HT-29 (cell line): Measurements from ENCODE around the gene TMEM135. TPM values are rescaled to one million over a fixed set of nuclear protein-coding genes. Genes with fewer than 3 reads are reported as not detected.
"Not testable (repeated sequence)": the region's sequence is repeated elsewhere in the genome, so short reads cannot be mapped to it uniquely, and the experiment has no call there.

Source experiments
- DNase-seq: peaks from one replicate; pipeline ENCODE4 v3.0.0-alpha.2; 2015; ENCODE audit warnings: low spot score
- total RNA-seq: library from RNA; depleted of rRNA; stranded (reverse); fragments of >200 nt; shearing (Covaris generic); gene quantifications from 2 replicates; pipeline ENCODE4 v1.2.3, GENCODE V29; 2014

Gene TMEM135
- total RNA-seq, 1 experiment from 2014 or later = 9.9 TPM

DNA sequence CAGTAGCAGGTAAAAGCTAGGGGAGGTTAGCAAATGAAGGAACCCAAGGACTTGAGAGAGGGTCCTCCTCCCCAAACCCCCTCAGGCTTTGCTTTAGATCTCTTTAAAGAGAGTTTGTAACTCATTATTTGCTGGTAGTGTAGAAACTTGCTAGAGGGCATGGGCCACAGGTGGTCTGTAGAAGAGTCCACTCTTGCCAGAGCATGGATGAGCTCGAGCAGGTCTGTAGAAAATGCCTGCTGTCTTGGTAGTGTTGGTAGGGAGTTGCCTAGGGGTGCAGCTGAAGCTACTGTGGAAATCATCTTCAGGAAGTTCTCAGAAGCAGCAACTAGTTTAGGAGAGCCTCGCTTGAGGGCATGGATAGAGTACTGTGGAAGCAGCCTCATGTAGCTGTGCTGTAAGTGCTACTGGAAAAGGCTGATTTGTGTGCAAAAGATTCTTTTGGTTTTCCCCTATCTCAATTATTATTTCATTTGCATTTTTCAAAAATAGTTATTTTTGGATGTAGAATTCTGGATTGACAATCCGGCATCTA, 104.3 kb downstream of the TMEM135 start:
- no peak for DNase-seq

DNA sequence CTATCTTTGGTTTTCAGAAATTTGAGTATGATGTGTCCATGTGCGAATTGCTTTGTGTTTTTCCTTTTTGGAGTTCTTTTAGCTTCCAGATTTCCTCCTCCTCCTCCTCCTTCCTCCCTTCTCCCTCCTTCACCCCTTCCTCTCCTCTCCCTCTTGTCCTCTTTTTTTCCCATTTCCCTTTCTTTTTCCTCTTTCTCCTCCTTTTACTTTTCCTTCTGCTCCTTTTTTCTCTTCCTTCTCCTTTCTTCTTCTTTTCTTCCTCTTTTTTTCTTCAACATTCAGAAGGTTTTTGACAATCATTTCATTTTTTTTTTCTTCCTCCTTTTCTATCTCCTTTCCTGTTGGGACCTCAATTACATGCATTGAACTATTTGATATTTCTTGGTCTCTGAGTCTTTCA, 104.9 kb downstream of the TMEM135 start:
- DNase-seq = no peak

DNA sequence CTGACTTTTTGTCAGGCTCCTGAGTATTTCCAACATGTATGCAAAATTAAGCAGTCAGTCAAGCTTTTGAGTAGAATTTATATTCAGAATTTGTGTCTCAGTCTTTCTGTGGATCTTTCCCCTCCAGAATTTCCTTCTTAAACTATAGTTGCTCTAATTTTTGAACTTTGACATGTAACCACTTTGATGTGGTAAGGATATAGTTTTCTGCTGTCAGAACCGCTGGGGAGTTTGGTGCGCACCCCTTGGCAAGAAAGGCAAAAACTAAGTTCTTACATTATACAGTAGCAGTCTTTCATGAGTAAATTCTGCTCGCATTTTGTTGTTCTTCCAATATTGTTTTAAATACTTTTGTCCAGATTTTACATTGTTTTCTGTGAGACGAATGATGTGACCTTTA, 105.9 kb downstream of the TMEM135 start:
- no peak for DNase-seq

DNA sequence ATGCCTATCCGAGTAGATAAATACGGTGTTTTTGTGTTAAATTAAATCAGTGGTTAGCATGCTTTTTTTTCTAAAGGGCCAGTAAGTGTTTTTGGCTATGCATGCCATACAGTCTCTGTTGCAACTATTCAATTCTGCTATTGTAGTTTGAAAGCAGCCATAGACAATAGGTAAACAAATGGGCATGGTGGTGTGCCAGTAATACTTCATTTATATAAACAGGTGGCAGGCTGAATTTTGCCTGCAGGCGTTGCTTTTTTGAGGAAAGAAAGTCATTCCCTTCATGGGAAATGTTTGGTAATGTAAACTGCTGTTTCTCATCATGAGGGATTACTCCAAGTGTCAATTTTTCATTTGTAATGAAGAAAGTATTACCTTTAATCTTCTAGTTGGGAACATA, 106.5 kb downstream of the TMEM135 start:
- DNase-seq = no peak

DNA sequence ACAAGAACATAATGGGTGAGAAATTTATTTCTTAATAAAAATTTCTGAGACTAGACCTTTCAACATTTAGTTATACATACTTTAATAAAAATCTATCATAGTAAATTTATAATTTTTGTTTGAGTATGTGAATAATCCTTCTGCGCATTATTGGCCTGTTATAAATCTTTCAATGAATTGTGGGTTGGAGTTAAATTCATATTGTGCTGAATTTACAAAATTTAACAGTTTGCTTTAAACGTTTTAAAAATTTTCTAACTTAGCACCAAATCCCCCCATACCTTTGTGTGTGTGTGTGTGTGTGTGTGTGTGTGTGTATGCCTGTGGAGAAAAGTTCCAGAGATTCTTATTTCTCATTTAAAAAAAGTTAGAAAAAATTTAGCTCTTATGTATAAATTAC, 111.0 kb downstream of the TMEM135 start:
- DNase-seq = no peak

DNA sequence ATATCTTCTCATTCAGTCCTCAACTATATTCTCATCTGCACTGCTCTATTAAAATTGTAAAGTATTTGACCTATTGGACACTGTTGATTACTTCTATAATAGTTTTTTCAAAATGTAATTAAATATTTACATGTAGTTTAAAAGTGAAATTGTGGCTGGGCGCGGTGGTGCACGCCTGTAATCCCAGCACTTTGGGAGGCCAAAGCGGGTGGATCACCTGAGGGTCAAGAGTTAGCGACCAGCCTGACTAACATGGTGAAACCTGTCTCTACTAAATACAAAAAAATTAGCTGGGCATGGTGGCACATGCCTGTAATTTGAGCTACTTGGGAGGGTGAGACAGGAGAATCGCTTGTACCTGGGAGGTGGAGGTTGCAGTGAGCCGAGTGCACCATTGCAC, 112.0 kb downstream of the TMEM135 start:
- DNase-seq = not testable (repeated sequence)

DNA sequence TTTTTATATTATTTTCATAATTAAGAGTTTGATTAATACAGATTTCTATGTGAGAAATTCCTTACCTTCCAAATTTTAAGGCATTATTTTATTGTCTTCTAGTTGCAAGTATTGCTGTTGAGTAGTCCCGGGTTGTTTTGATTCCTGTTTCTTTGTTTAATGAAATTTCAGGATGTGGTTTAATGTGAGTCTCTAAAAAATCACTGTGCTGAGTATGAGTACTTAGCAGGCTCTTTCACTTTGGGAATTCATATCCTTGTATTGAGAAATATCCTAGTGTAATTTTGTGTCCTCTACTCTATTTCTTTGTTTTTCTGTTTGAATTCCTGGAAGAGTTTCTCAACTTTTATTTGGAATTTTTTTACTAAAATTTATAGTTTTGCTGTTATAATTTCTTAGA, 113.2 kb downstream of the TMEM135 start:
- no peak for DNase-seq

DNA sequence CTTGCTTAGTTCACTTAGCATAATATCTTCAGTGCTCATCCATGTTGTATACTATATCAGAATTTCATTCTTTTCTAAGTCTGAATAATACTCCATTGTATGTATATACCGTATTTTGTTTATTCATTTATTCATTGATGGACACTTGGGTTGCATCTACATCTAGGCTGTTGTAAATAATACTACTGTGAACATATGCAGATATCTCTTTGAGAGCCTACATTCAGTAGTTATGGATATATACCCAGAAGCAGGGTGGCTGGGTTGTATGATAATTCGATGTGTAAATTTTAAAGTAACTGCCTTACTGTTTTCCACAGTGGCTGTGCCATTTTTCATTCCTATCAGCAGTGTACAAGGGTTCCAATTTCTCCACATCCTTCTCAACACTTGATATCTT, 116.5 kb downstream of the TMEM135 start:
- DNase-seq = no peak

DNA sequence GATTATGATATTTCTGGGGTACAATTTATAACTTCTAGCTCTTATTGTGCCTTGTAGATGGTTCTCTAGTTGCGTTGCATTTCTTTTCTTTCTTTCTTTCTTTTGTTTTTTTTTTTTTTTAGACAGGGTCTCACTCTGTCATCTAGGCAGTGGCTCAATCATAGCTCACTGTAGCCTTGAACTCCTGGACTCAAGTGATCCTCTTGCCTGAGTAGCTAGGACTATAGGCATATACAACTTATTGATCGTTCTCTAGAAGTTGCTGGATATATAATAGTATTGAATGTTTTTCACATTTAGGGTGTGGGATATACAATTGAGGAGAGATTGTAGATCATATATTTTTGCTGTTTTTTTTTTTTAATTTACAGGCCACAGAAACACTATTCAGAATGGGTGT, 119.2 kb downstream of the TMEM135 start:
- DNase-seq = no peak

DNA sequence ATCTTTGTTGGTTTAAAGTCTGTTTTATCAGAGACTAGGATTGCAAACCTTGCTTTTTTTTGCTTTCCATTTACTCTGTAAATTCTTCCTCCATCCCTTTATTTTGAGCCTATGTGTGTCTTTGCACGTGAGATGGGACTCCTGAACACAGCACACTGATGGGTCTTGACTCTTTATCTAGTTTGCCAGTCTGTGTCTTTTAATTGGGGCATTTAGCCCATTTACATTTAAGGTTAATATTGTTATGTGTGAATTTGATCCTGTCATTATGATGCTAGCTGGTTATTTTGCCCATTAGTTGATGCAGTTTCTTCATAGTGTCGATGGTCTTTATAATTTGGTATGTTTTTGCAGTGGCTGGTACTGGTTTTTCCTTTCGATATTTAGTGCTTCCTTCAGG, 131.3 kb downstream of the TMEM135 start:
- DNase-seq = not testable (repeated sequence)

DNA sequence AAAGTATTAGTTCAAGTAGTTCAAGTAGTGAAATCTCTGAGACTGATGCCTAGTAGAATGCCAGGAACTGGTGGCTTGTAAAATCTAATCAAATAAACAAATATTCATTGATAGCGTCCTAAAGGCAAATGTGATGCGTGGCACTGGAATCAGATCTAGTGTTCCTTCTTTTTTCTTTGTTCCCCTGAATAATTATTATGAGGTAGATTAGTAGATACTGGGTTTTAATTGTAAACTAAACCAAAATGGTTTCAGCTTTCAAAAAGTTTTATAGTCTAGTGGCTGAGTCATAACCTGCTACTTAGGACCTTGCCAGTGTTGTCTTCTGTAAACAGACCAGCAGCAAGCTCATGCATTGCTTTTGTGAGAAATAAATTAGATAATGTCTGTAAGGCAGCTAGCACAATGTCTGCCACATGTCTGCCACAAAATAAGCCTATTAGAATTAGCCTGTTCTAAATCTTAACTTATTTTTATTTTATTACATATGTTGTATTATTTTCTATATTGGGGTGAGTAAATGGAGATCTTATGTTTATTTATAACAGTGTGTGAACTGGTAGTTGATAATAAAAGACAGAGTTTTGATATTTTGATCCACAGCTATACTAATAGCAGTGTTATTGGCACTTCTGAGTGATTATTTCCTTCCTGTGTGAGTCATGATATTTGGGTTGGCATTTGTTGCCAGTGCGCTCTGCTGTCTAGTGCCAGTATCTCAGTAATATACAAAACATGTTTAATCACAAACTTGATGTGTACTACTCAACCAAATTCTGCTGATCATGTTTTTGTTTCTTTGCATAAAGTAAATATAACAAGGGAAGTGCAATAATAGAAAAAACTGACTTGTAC, 135.7 kb downstream of the TMEM135 start:
- peak; percentile 74 for DNase-seq

DNA sequence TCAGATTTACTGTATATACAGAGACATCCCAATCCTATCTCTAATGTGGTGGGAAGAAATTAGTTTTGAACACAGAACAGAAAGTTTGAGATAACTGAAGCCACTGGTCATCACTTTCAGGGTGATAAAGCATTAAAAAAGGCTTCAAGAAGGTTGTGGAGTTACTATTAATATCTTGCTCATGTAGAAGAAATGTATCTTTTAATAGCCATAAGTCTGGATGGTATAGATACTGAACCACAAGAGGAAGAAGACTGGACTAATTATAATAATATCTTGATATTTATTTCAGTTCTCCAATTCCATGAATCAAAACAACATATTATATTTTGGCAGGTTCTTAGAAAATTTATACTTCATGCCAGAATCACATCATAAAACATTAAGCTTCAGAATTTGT, 137.1 kb downstream of the TMEM135 start:
- no peak for DNase-seq

DNA sequence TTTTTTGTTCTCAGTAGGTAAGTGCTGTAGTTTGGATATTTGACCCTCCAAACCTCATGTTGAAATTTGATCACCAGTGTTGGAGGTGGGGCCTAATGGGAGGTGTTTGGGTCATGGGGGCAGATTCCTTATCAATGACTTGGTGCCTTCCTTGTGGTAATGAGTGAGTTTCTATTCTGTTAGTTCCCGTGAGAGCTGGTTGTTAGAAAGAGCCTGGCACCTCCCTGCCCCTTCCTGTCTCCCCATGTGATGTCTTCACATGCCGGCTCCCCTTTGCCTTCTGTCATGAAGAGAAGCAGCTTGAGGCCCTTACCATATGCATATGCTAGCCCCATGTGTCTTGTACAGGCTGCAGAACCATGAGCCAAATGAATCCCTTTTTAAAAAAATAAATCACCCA, 138.3 kb downstream of the TMEM135 start:
- no peak for DNase-seq

DNA sequence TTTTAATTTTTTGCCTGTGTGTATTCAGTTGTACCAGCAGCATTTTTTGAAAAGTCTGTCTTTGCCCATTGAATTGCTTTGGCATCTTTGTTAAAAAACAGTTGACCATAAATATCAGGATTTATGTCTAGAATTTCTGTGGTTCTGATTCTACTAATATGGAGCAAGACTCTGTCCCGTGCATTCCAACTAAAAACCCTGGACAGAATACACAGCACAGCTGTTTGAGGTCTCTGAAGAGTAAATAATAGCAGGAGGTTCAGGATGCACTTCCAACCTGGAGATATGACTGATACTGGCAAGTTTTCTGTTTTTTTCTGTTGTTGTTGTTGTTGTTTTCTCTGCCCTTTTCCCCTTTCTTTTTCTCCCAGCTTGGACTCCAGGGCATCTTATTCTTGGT, 141.9 kb downstream of the TMEM135 start:
- DNase-seq = no peak

DNA sequence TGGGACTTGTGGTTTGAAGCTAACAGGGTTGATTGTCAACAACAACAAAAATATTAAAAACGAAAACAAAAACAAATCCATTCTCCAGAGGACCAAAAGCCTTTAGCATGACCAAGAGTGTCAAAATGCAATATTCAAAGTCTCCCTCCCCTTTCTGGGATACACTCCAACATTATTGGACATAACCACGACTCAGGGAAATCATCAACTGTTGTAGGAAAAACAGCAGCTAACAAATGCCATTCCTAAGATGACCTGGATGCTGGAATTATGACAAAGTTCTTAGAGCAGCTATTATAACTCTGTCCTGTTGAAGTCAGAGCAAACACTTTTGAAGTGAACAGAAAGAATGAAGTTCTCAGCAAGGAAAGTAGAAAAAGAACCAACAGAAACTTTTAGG, 143.0 kb downstream of the TMEM135 start:
- no peak for DNase-seq

DNA sequence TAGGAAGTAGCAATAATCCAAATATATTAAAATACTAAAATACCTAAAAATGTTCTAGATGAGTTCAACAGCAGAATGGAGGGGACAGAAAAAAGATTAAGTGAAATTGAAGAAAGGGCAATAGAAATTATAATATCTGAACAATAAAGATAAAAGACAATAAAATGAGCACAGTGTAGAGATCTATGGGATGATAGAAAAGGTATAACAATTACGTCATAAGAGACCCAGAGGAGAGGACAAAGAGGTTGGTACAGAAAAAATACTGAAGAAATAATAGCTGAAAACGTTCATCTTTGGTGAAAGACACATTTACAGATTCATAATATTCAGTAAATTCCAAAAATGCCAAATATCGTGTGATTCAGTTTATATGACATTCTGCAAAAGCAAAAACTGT, 143.4 kb downstream of the TMEM135 start:
- DNase-seq = no peak

DNA sequence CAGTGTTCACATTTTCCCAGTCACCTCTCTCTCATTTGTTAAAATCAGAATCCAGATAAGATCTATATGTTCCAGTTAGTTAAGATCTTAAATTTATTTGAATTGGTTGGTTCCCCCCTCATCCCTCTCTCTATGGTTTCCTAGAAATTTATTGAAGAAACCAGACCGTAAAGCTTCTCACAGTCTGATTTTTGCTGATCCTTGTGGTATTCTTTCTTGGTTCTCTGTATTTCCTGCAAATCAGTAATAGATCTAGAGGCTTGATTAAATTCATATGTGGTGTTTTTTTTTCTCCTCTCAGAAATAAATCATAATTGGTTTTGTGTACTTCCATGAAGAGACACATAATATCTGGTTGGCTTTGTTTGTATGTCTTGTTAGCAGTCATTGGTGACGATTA, 147.5 kb downstream of the TMEM135 start:
- no peak for DNase-seq

DNA sequence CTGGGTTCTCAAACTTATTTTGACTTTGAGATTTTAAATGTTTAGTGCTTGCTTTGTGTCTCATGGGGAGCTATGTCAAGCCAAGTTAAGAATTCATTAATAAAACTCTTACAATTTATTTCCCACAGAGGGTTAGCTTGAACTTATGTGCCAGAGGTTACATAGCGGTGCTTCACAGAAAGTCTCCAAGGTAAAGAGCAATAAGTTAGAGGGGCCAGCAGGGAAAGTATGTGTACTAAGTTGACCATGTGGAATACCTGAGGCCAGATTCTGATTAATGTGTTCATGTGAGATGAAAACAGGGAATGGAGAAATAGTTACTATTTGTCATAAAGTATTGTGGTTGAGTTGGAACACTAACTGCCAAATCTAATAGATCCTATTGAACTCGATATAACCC, 149.3 kb downstream of the TMEM135 start:
- no peak for DNase-seq

DNA sequence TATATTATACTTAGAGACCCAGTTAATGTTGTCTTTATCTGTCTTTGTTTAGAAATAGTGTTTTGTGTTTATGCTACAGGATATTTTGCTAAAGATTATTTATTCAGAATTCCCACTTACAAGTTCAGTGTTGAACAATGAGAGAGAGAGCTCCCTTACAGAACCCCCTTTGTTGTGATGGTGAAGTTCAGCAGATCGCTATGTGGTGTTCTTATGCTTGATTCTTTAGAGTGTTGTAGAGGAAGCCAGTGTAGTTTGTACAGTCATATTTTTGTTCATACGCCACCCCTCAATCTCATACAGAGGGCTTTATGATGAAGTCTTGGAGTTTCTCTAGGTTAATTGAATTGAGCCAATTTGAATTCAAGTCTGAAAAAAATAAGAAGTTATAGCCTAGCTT, 150.2 kb downstream of the TMEM135 start:
- DNase-seq = no peak

DNA sequence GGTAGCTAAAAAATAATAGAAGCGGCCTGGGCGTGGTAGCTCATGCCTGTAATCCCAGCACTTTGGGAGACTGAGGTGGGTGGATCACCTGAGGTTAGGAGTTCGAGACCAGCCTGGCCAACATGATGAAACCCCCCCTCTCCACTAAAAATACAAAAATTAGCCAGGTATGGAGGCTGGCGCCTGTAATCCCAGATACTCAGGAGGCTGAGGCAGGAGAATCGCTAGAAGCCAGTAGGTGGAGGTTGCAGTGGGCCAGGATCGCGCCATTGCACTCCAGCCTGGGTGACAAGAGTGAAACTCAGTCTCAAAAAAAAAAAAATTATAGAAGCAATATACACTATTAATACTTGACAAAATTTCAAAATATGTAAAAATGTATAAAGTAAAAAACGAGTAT, 150.7 kb downstream of the TMEM135 start:
- not testable (repeated sequence) for DNase-seq

DNA sequence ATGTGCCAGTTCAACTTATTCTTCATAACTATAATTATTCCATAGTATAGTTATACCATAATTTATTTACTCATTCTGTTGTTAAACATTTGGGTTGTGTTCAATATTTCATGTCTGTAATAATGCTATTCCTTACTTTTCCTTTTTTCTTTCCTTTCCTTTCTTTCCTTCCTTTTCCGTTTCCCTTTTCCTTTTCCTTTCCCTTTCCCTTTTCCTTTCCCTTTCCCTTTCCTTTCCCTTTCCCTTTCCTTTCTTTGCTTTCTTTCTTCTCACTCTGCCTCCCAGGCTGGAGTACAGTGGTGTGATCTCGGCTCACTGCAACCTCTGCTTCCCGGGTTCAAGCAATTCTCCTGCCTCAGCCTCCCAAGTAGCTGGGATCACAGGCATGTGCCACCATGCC, 151.2 kb downstream of the TMEM135 start:
- not testable (repeated sequence) for DNase-seq

DNA sequence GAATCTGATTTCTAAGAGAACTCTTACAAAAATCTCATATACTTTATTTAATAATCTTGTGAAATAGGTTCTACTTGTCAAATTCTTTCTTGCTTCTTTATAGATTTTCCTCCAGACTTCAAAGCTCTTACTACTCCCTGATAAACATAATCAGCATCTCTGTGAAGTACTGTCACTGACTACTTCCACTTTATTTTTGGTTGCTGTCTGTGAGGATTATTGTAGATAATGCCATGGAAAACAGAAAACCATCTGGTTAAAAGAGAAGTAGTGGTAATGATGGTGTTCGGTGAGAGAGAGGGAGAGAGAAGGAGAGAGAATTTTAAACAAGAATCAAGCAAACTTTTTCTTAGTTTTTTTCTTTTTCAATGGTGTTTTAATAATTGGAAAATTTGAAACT, 152.3 kb downstream of the TMEM135 start:
- DNase-seq = no peak

DNA sequence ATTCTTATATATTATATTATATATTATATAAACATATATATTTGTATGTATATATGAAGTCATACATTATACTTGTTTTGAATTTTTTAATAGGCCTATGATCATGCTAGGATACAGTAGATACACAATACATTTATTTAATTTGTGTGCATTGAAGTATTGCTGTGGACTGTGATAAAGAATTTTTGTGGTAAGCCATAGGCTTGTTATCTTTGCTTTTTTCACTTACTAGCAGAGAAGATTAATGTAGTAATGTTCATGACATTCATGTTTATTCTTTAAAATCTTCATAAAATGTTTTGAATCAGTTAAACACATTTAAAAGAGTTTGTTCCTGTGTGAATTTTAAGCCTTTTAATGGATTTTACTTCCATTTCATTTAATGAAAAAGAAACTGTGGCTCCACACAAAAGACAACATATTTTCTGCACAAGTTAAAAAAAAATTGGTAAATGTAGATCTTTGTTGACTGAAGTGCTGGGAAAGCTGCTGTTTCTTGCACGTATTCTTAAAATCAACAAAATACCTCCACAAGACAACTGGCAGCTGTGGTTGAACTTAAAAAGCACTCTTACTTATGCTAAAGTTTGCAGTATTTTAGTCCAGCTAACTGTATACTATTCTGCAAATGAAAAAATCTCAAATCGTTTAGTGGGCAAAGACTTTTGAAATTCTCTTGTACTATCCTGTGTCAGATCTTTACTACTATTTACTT, 156.2 kb downstream of the TMEM135 start:
- DNase-seq = no peak
